ENCODE data around the gene ITGA7. TPM values are rescaled to one million over a fixed set of nuclear protein-coding genes. Genes with fewer than 3 reads are reported as not detected.
A peak's percentile ranks its signal among the peaks of the same experiment; 100 is the strongest.

The ITGA7 gene
- total RNA-seq, 1 experiment from 2014 or later: 27.4 TPM

- H3K4me3 ChIP-seq: peak overlapping the region; percentile 48
- H3K9me3 ChIP-seq: no peaks in the 10 kb centered on the region
- H3K27me3 ChIP-seq: no peaks in the 10 kb centered on the region
- H3K36me3 ChIP-seq: no peaks in the 10 kb centered on the region; the same call in 1 of the 2 replicates
- peak; percentile 94 for DNase-seq
These were observed 26.3 kb downstream of the ITGA7 start for GRCh38 chr12:55681142-55682077.

- H3K27me3 ChIP-seq: no peaks in the 10 kb centered on the region
- no peak for DNase-seq
- H3K36me3 ChIP-seq: no peaks in the 10 kb centered on the region; the same call in 1 of the 2 replicates
- no peak overlapping the region for H3K4me3 ChIP-seq
- H3K9me3 ChIP-seq: no peaks in the 10 kb centered on the region
These were observed 28.0 kb downstream of the ITGA7 start for GRCh38 chr12:55679691-55680090.

- Histone ChIP-seq H3K9me3 (no peaks in the 10 kb centered on the region), H3K27me3 (no peaks in the 10 kb centered on the region), H3K4me3 (no peak overlapping the region), H3K36me3 (no peaks in the 10 kb centered on the region)
- DNase-seq: no peak
These were observed 31.0 kb downstream of the ITGA7 start for GRCh38 chr12:55676707-55677106.

- Histone ChIP-seq H3K27me3 (no peaks in the 10 kb centered on the region), H3K9me3 (no peaks in the 10 kb centered on the region), H3K36me3 (no peaks in the 10 kb centered on the region), H3K4me3 (no peak overlapping the region)
- peak; percentile 17 for DNase-seq
These were observed 32.0 kb downstream of the ITGA7 start for GRCh38 chr12:55675666-55676065.

- no peak for DNase-seq
- Histone ChIP-seq H3K27me3 (no peaks in the 10 kb centered on the region), H3K9me3 (no peaks in the 10 kb centered on the region), H3K4me3 (no peak overlapping the region), H3K36me3 (no peaks in the 10 kb centered on the region)
These were observed 34.1 kb downstream of the ITGA7 start for GRCh38 chr12:55673638-55674037.

GRCh38 chr12:55671746-55672145 is 36.0 kb downstream of the ITGA7 start:
- H3K27me3 ChIP-seq: no peaks in the 10 kb centered on the region
- no peaks in the 10 kb centered on the region for H3K9me3 ChIP-seq
- no peak for DNase-seq
- no peaks in the 10 kb centered on the region for H3K36me3 ChIP-seq
- H3K4me3 ChIP-seq: no peak overlapping the region

- no peaks in the 10 kb centered on the region for H3K36me3 ChIP-seq
- no peak overlapping the region for H3K4me3 ChIP-seq
- H3K27me3 ChIP-seq: no peaks in the 10 kb centered on the region
- H3K9me3 ChIP-seq: no peaks in the 10 kb centered on the region
- DNase-seq: no peak
These were observed 37.4 kb downstream of the ITGA7 start for GRCh38 chr12:55670276-55670675.

- H3K36me3 ChIP-seq: no peaks in the 10 kb centered on the region
- H3K27me3 ChIP-seq: no peaks in the 10 kb centered on the region
- no peaks in the 10 kb centered on the region for H3K9me3 ChIP-seq
- no peak overlapping the region for H3K4me3 ChIP-seq
- no peak for DNase-seq
These were observed 41.2 kb downstream of the ITGA7 start for GRCh38 chr12:55666508-55666907.

- Histone ChIP-seq H3K27me3 (no peaks in the 10 kb centered on the region), H3K4me3 (no peak overlapping the region), H3K9me3 (no peaks in the 10 kb centered on the region), H3K36me3 (no peaks in the 10 kb centered on the region)
- DNase-seq: no peak
These were observed 42.9 kb downstream of the ITGA7 start for GRCh38 chr12:55664826-55665225.

- H3K9me3 ChIP-seq: no peaks in the 10 kb centered on the region
These were observed 44.3 kb downstream of the ITGA7 start for GRCh38 chr12:55663391-55663790.

GRCh38 chr12:55659486-55660385 is 48.0 kb downstream of the ITGA7 start:
- DNase-seq: no peak
- no peak overlapping the region for H3K4me3 ChIP-seq

More at GRCh38 chr12:55663391-55663790, 44.3 kb downstream of the ITGA7 start:
- no peaks in the 10 kb centered on the region for H3K27me3 ChIP-seq
- H3K36me3 ChIP-seq: no peaks in the 10 kb centered on the region
- no peak for DNase-seq
- H3K4me3 ChIP-seq: no peak overlapping the region

GRCh38 chr12:55658635-55659391 is 48.9 kb downstream of the ITGA7 start:
- Histone ChIP-seq H3K36me3 (no peaks in the 10 kb centered on the region), H3K9me3 (no peaks in the 10 kb centered on the region), H3K27me3 (no peaks in the 10 kb centered on the region), H3K4me3 (no peak overlapping the region)
- no peak for DNase-seq

More at GRCh38 chr12:55659486-55660385, 48.0 kb downstream of the ITGA7 start:
- Histone ChIP-seq H3K9me3 (no peaks in the 10 kb centered on the region), H3K36me3 (no peaks in the 10 kb centered on the region), H3K27me3 (no peaks in the 10 kb centered on the region)

GRCh38 chr12:55658212-55658611 is 49.5 kb downstream of the ITGA7 start:
- Histone ChIP-seq H3K9me3 (no peaks in the 10 kb centered on the region), H3K36me3 (no peaks in the 10 kb centered on the region), H3K4me3 (no peak overlapping the region), H3K27me3 (no peaks in the 10 kb centered on the region)
- no peak for DNase-seq

- H3K9me3 ChIP-seq: no peaks in the 10 kb centered on the region
- no peak for DNase-seq
- H3K36me3 ChIP-seq: no peaks in the 10 kb centered on the region
- H3K4me3 ChIP-seq: no peak overlapping the region
- H3K27me3 ChIP-seq: no peaks in the 10 kb centered on the region
These were observed 50.5 kb downstream of the ITGA7 start for GRCh38 chr12:55657212-55657611.

- no peak overlapping the region for H3K4me3 ChIP-seq
- no peak for DNase-seq
- H3K36me3 ChIP-seq: no peaks in the 10 kb centered on the region
- no peaks in the 10 kb centered on the region for H3K9me3 ChIP-seq
- H3K27me3 ChIP-seq: no peaks in the 10 kb centered on the region
These were observed 53.0 kb downstream of the ITGA7 start for GRCh38 chr12:55654511-55655214.

GRCh38 chr12:55653031-55653430 is 54.7 kb downstream of the ITGA7 start:
- no peaks in the 10 kb centered on the region for H3K9me3 ChIP-seq
- H3K27me3 ChIP-seq: no peaks in the 10 kb centered on the region
- H3K4me3 ChIP-seq: no peak overlapping the region
- DNase-seq: no peak
- H3K36me3 ChIP-seq: no peaks in the 10 kb centered on the region

All from MG63 (cell line).